ENCODE measurements around the gene ABO. TPM values are rescaled to one million over a fixed set of nuclear protein-coding genes. Genes with fewer than 3 reads are reported as not detected.
"Not testable (repeated sequence)": the region's sequence is repeated elsewhere in the genome, so short reads cannot be mapped to it uniquely, and the experiment has no call there.

Gene ABO
- total RNA-seq, 1 donor from 2014 or later = 0.03 TPM

DNA sequence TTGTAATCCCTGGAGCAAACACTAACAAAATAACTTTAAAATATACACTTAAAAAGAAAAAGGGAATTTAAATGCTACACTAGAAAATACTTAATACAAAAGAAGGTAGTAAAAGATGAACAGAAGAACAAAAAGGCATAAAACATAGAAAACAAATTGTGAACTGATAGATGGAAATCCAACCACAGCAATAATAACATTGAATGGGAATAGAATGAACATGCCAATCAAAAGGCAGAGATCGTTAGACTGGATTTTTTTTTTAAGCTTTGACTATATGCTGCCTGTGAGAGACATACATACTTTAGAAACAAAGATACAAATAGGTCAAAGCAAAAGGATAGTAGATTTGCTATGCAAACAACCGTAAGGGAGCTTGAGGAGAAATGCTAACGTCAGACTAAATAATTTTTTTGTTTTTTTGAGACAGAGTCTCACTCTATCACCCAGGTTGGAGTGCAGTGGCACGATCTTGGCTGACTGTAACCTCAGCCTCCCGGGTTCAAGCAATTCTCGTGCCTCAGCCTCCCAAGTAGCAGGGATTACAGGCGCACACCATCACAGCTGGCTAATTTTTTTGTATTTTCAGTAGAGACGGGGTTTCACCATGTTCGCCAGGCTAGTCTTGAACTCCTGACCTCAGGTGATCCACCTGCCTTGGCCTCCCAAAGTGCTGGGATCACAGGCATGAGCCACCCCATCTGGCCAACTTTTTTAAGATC is 6.5 kb downstream of the ABO start:
- ATAC-seq = no peak
- no peak for DNase-seq (ENCODE audit: low spot score)

DNA sequence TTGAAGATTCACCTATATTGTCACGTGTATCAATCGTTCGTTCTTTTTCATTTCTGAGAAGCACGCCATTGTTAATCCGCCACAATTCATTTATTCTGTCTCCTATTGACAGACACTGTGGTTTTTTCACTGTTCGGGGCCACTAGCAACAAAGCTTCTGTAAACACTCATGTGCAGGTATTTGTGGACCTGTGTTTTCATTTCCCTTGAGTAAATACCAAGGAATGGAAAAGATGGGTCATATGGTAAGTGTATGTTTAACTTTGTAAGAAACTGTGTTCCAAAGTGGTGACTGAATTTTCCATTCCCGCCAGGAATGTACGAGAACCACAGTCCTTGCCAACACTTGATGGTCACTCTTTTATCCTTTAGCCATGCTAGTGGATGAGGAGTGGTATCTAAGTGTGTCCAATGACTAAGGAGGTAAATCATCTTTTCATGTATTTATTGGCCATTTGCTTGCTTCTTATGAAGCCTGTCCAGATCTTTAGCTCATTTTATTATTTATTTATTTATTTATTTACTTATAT is 10.7 kb downstream of the ABO start:
- no peak for DNase-seq (ENCODE audit: low spot score)
- ATAC-seq = no peak

DNA sequence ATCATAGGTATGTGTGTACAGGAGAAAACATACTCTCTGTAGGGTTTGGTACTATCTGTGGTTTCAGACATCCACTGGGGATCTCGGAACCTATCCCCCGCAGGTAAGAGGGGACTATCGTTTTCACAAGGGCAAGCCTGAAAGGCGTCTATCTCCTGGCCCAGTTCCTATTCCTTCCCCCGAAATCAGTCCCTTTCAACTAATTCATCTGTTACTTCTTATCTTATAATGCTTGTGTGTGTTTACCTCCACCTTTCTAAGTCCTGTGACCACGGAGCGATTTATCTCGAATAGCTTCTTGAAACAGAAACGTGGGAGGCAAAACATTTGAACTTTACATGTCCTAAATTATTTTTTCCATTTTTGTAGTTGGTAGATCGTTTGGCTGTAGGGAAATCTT is 11.4 kb downstream of the ABO start:
- ATAC-seq = no peak
- no peak for DNase-seq (ENCODE audit: low spot score)

DNA sequence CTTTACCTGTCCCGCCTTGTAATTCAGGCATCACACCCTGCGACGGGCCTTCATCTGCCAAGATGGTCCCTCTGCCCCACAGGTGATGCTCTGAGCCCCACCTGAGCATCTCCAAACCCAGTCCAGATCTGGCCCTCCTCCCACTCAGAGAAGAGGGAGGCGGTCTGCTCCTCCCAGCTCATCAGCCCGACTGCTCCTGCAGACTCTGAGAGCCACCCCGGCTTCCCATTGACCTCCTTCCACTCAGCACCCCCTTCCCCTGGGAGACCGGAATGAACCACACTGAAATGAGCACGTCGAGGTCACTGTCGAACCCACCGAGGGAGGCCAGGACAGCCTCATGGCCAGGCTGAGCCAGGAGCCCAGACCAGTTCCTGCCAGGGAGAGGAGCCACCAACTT is 12.8 kb downstream of the ABO start:
- ATAC-seq (no peak), DNase-seq (ENCODE audit: low spot score) (peak; percentile 29)

DNA sequence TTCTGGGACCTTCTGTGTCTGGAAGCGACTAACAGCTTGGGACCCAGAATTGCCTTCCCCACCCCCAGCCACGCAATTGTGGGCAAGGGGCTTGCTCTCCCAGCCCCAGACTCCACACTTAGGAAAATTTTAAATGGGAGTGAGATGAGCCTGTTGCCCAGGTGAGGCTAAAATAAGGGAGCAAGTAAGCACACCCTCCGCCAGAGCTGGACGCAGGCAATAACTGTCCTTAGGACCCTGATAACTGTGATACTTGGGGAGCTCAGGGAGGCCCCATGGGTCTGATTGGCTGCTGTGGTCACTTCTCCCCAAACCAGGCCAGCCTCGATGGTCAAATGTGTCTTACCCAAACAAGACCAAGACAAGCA is 13.3 kb downstream of the ABO start:
- DNase-seq (ENCODE audit: low spot score) (no peak), ATAC-seq (no peak)

DNA sequence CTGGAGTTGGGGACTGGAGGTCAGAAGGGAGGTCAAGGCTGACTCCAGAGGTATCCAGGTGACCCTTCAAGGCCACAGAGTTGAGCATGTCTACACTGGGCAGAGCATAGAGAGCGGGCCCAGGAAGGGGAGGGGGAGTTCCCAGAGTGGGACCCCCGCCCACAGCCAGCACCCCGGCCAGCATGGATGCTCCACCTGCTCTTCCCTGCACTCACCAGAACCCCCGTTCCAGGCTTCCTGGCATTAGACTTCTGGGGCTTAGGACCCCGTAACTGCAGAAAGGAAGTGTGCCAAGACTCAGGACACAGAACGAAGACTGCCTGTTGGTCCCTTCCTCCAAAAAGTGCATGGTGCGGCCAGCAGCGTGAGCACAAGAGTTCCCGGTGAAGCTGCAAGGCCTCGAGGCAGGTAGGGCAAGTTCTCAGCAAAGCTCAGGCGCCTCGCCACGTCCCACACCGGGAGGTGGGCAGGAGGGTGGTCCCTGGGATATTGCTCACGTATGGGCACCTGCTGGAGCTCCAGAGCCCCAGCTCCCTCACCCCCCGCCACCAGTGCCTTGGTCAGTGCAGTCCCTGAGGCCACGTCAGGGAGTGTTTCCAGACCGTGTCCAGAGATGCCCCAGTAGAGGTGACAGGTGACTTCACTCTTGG is 13.8 kb downstream of the ABO start:
- DNase-seq (ENCODE audit: low spot score) (peak; percentile 40), ATAC-seq (no peak)

DNA sequence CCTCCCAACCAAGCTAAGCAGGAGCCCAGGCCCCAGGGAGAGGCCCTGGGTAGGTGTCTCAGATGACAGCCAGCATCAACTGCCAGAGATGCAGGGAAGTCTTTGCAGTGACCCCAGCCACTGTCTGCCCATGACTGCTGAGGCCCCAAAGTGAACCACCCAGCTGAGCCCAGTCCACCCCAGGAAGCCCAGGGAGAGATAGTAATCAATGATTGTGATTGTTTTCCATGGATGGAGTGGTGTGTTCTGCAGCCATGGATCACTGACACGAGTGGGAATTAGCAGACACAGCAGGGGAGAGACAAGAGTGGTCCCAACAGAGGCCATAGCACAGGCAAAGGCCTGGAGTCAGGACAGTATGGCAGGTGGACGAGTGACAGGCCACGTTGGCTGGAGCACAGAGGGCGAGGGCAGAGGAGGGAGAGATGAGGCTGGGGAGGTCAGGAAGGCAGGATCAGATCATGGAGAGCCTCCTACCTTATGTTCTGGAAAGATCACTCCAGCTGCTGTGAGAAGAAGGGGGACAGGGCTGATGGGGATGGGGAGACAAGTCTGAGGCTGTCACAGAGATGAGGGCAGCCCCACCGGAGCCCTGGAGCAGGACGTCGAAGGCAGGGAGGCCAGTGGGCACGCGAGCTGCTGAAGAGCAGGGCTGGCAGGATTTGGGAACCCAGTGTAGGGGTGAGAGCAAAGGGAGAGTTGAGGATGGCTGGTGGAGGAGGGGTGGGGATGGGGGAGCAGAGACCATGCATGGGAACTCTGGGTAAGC is 14.5 kb downstream of the ABO start:
- ATAC-seq (no peak), DNase-seq (ENCODE audit: low spot score) (peak; percentile 26)

DNA sequence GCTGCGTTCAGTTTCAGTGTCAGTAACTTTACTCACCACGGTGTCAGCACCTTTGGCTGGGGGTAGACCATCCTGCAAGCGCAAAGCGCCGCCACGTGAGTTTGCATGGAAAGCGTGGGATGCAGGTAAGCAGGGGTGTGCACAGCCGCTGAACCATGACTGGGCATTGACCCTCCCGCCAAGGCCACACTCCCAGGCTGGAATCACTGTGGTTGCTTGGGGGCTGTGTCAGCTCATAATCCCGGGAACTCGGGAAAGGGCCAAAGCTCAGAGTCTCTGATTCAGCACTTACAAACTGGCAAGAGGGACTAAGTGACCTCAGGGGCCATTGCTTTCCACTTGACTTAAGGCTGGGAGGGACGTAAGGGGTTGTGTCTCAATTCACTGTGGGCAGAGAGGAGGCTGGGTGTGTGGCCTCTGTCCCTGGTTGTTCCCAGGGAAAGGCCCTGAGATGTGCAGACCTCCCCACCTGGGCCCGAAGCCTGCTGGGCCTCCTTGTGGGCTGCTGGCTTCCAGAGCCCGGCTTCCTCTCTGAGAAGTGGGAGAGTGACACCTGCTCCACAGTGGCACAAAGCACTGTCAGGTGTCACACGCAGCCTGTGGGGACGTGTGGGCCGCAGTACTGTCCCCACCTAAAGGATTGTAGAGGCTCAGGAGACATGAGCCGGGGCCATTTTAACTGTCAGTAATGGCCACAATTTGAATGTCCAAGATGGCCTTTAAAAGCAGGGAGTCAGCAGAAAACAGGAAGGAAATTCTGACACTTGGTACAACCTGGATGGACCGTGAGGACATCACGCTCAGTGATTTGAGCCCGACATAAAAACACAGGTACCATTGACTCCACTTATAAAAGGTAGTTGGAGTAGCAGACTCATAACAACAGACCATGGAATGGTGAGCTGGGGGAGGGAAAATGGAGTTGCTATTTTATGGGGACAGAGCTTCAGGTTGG is 16.7 kb downstream of the ABO start:
- ATAC-seq (no peak), DNase-seq (ENCODE audit: low spot score) (peak; percentile 16)

DNA sequence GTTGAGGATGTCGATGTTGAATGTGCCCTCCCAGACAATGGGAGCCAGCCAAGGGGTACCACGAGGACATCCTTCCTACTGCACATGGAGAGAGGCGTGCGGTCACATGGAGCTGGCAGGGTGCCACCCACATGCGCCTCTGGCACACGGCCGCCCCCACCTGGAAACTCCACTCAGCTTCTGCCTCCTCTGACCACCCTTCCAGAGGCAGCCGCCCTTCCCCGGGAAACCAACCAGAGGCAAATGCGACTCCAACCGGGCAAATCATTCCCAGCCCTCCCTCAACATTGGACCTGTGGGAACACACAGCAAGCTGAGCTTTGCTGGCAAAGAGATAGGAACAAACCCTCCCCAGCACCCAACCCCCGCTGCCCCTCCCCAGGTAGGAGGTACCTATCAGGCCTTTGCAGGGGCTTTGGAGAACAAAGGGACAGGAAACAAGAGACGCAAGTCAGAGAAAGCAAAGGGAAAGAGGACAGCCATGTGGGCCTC is 17.5 kb downstream of the ABO start:
- no peak for ATAC-seq
- DNase-seq (ENCODE audit: low spot score) = no peak

DNA sequence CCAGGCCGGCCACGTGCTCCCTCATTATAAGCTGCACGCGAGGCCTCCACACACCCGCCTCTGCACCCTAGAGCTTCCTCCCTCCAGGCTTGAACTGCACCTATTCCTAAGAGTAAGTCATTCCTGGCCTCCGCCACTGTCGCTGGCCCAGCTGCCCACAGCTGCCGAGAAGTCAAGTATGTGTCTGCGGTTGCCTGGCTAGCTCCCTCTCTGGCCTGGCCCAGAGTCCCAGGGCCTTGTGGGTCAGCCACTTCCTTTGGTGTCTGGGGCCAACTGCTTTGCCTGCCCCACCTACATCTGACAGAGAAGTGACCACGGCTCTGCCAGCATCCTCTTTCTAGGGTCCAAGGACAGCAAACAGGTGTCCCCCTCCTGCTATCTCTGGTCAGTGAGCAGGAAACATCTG is 18.3 kb downstream of the ABO start:
- ATAC-seq = no peak
- no peak for DNase-seq (ENCODE audit: low spot score)

DNA sequence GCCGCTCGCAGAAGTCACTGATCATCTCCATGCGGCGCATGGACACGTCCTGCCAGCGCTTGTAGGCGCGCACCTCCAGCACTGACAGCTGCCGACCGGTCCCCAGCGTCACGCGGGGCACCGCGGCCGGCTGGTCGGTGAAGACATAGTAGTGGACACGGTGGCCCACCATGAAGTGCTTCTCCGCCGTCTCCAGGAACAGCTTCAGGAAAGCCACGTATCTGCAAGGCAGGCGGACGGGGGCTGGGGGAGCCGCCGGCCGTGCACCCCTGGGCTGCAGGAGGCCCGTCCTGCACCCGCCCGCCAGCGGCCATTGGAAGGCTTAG is 18.9 kb downstream of the ABO start:
- DNase-seq (ENCODE audit: low spot score) = no peak
- ATAC-seq = no peak

DNA sequence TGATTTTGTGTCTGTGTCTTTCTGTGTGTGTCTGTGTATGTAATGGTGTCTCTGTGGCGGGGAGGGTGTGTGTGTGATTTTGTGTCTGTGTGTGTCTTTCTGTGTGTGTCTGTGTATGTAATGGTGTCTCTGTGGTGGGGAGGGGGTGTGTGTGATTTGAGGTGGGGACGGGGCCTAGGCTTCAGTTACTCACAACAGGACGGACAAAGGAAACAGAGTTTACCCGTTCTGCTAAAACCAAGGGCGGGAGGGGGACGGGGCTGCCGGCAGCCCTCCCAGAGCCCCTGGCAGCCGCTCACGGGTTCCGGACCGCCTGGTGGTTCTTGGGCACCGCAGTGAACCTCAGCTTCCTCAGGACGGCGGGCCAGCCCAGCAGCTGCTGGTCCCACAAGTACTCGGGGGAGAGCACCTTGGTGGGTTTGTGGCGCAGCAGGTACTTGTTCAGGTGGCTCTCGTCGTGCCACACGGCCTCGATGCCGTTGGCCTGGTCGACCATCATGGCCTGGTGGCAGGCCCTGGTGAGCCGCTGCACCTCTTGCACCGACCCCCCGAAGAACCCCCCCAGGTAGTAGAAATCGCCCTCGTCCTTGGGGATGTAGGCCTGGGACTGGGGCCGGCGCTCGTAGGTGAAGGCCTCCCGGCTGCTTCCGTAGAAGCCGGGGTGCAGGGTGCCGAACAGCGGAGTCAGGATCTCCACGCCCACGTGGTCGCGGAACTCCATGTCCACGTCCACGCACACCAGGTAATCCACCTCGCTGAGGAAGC is 19.4 kb downstream of the ABO start:
- no peak for ATAC-seq
- DNase-seq (ENCODE audit: low spot score) = no peak

DNA sequence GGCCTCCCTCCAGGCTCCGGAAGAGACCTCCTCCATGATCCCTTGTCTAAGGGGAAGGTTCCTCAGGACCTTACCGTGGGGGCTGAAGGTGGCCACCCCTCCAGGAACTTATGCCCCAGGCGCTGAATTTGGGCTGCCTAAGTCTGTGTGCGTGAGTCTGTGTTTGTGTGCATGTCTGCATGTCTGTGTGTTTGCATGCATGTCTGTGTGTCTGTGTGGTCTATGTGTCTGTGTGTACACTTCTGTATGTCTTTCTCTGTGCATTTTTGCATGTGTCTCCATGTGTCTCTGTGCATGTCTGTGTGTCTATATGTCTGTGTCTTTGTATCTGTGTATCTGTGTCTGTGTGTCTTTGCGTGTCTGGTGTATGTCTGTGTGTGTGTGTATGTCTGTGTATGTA is 20.5 kb downstream of the ABO start:
- ATAC-seq (no peak), DNase-seq (ENCODE audit: low spot score) (no peak)

DNA sequence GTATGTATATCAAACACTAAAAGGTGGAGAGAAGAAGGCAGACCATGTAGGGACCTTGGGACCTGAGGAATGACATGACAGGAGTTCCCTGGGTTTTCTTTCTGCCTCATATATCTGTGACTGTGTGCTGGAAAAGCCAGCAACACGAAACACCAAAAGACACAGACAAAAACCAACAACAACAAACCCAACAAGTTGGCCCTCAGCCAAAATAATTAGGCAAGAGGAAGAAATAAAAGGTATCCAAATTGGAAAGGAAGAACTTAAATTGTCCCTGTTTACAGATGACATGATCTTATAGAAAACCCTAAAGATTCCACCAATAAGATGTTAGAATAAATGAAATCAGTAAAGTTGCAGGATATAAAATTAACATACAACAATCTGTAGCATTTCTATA is 21.7 kb downstream of the ABO start:
- ATAC-seq (no peak), DNase-seq (ENCODE audit: low spot score) (no peak)

DNA sequence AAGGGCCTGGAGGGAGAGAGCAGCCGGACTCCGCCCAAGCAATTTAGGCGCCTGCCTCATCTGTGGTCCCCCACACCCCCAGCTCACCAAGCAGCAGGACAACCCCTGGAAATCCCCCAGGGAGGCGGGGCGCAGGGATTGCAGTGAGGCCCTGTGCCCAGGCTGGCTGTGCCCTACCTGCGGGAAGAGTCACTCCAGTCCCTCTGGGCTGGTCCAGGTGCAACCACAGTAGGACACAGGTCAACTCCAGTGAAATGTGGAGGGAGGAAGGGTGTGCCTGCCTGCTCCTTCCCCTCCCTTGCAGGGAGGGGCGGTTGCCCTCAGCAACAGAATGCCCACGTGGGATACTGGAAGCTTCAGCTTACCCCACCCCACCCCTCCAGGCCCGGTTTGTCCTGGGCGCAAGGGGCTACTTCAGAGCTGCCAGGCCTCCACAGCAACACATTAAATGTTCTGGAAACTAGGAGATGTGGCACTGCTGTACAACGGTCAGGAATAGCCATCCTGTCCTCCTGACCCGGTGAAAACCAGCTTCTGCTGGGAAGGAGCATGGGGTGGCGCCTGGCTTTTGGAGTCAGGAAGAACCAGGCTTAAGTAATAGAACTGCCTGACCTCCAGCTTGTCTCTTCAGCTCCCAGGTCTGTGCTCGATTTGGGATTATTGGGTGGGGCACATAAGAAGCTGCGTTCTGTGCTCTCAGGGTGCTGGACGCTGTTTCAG is 22.5 kb downstream of the ABO start:
- no peak for DNase-seq (ENCODE audit: low spot score)
- ATAC-seq = peak; percentile 26

DNA sequence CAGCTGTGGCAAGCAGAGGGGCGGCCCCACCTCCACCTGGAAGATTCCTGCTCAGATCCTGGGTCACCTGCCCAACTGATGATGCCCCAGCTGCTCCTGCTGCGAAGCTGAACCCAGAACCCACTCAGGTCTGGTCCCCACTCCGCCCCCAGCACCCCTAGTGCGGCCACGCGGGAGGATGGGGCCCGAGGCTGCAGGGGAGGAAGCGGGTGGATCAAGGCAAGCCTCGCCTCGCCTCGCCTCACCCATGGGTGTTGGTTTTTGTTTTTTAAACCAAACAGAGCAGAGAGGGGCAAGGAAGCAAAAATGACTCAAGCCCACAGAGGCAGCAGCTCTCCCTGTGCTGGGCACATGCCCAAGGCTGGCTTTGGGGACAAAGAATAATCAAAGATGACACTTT is 23.2 kb downstream of the ABO start:
- DNase-seq (ENCODE audit: low spot score) (no peak), ATAC-seq (no peak)

DNA sequence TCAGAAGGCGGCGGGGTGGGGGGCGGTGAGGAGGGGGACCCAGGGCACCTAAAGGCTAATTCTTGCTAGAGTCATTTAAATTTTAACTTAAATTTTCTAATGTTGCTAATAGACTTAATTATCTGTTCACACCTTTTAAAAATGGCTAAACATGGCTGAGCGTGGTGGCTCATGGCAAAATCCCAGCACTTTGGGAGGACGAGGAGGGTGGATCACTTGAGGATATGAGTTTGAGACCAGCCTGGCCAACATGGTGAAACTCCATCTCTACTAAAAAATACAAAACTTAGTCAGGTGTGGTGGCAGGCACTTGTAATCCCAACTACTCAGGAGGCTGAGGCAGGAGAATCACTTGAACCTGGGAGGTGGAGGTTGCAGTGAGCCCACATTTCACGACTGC is 23.8 kb downstream of the ABO start:
- DNase-seq (ENCODE audit: low spot score); ATAC-seq: not testable (repeated sequence)

DNA sequence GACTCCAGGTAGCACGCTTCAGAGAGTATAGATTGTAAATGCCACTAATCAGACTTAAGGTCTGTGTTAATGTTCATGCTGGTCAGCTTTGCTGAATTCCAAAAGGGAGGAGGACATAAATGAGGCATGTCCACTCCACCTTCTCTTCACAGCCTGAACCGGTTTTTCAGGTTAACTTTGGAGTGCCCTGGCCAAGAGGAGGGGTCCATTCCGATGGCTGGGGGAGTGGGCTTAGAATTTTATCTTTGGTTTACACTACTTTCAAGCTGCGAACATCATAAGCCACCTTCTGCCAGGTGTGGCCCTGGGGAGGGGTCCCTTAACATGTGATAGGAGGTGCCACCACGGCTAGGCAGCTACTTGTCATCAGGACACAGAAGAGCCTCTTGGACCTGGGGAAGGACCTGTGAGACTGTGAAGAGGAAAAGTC is 24.2 kb downstream of the ABO start:
- DNase-seq (ENCODE audit: low spot score) = no peak
- no peak for ATAC-seq

DNA sequence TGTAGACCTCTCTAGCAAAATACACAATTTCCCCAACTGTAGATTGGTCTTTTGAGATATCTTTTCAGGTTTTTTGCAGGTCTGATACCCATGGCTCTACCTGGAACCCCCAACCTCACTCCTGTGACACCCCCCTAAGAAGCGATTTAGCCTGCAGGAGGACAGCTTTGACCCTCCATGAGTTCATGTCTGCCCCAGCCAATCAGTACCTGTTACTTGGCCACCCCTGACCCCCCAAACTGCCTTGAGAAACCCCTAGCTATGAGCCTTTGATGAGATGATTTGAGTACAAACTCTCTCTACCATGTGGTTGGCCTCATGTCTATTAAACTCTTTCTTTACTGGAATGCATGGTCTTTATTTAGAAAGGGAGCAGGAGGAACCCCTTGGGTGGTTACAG is 25.7 kb downstream of the ABO start:
- ATAC-seq (no peak), DNase-seq (ENCODE audit: low spot score) (no peak)
